Measurements from ENCODE around the gene TGM6. TPM values are rescaled to one million over a fixed set of nuclear protein-coding genes. Genes with fewer than 3 reads are reported as not detected.

The TGM6 gene
- total and polyA plus RNA-seq, 5 donors from 2014 or later = not detected

DNA sequence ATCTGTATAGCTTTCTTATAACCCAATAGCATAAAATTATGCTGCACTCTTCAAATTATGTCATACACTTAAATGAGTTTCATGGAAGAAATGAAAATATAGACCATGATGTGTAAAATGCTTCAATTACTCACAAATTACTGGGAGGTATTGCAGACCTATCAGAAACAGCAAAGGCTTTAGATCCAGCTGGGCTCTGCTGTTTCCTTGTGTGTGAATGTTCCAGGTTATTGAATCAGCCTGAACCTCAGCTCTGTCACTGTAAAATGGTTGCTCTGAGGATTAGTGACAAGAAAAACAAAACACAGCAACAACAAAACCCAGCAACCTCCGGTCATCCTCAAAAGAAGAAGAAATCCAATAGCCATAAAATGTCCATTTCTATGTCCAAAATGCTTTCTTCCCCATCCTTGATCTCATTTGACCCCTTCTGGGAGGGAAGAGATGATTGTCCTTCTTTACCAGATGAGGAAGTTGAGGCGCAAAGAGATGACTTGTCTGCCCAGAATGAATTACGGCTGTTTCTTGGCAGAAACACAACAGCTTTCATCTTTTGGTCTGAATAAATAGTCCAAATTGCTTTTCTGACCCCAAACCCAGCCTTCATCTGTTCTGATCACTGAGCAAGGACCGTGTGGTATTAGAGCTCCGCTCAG is 42.2 kb upstream of the TGM6 start:
- no peak overlapping the region for H3K4me3 ChIP-seq (ENCODE audit: low read depth, low read length)

GRCh38 chr20:2340136-2340535 is 40.6 kb upstream of the TGM6 start:
- Histone ChIP-seq H3K27ac (ENCODE audit: insufficient read depth, low read length, poor library complexity, severe bottlenecking) (no peak overlapping the region), H3K27me3 (ENCODE audit: control insufficient read depth, insufficient read depth, low read length) (no peaks in the 10 kb centered on the region), H3K36me3 (ENCODE audit: control insufficient read depth, insufficient read depth, low read length) (no peaks in the 10 kb centered on the region), H3K4me3 (ENCODE audit: low read depth, low read length) (no peak overlapping the region), H3K9me3 (ENCODE audit: control insufficient read depth in 2 of 2, low read length in 2 of 2) (no peaks in the 10 kb centered on the region), H3K4me1 (ENCODE audit: control insufficient read depth, insufficient read depth, low read length, poor library complexity, severe bottlenecking) (no peaks in the 10 kb centered on the region)
- no peaks in the 10 kb centered on the region for H3K9me3 Mint-ChIP-seq
- DNase-seq = no peak
- no peak overlapping the region for H3K27ac Mint-ChIP-seq
- no peak for ATAC-seq (ENCODE audit: low read depth in 2 of 2)
- no peaks in the 10 kb centered on the region for H3K4me1 Mint-ChIP-seq
- H3K4me3 Mint-ChIP-seq = no peak overlapping the region
- H3K36me3 Mint-ChIP-seq = no peaks in the 10 kb centered on the region
- peaks cover 7% of the 10 kb centered on the region for H3K27me3 Mint-ChIP-seq

More for the DNA sequence above, 42.2 kb upstream of the TGM6 start:
- Histone ChIP-seq H3K27ac (ENCODE audit: insufficient read depth, low read length, poor library complexity, severe bottlenecking) (no peak overlapping the region), H3K27me3 (ENCODE audit: control insufficient read depth, insufficient read depth, low read length) (no peaks in the 10 kb centered on the region), H3K9me3 (ENCODE audit: control insufficient read depth in 2 of 2, low read length in 2 of 2) (no peaks in the 10 kb centered on the region), H3K4me1 (ENCODE audit: control insufficient read depth, insufficient read depth, low read length, poor library complexity, severe bottlenecking) (no peaks in the 10 kb centered on the region), H3K36me3 (ENCODE audit: control insufficient read depth, insufficient read depth, low read length) (no peaks in the 10 kb centered on the region)
- Mint-ChIP-seq H3K4me3 (no peak overlapping the region), H3K9me3 (no peaks in the 10 kb centered on the region), H3K36me3 (no peaks in the 10 kb centered on the region), H3K27me3 (peaks cover 7% of the 10 kb centered on the region), H3K4me1 (no peaks in the 10 kb centered on the region), H3K27ac (no peak overlapping the region)
- ATAC-seq (ENCODE audit: low read depth in 2 of 2) (no peak), DNase-seq (no peak)

- no peaks in the 10 kb centered on the region for H3K36me3 Mint-ChIP-seq
- DNase-seq (no peak), ATAC-seq (ENCODE audit: low read depth in 2 of 2) (no peak)
- Histone ChIP-seq H3K27me3 (ENCODE audit: control insufficient read depth, insufficient read depth, low read length) (no peaks in the 10 kb centered on the region), H3K9me3 (ENCODE audit: control insufficient read depth in 2 of 2, low read length in 2 of 2) (no peaks in the 10 kb centered on the region), H3K27ac (ENCODE audit: insufficient read depth, low read length, poor library complexity, severe bottlenecking) (no peak overlapping the region), H3K36me3 (ENCODE audit: control insufficient read depth, insufficient read depth, low read length) (no peaks in the 10 kb centered on the region), H3K4me1 (ENCODE audit: control insufficient read depth, insufficient read depth, low read length, poor library complexity, severe bottlenecking) (no peaks in the 10 kb centered on the region), H3K4me3 (ENCODE audit: low read depth, low read length) (no peak overlapping the region)
- H3K4me1 Mint-ChIP-seq = no peaks in the 10 kb centered on the region
- H3K27ac Mint-ChIP-seq = no peak overlapping the region
- H3K27me3 Mint-ChIP-seq = peaks cover 7% of the 10 kb centered on the region
- no peaks in the 10 kb centered on the region for H3K9me3 Mint-ChIP-seq
- no peak overlapping the region for H3K4me3 Mint-ChIP-seq
Observed at GRCh38 chr20:2340823-2341222, 39.9 kb upstream of the TGM6 start.

- no peak overlapping the region for H3K27ac Mint-ChIP-seq
- H3K36me3 Mint-ChIP-seq = no peaks in the 10 kb centered on the region
- Histone ChIP-seq H3K36me3 (ENCODE audit: control insufficient read depth, insufficient read depth, low read length) (no peaks in the 10 kb centered on the region), H3K9me3 (ENCODE audit: control insufficient read depth in 2 of 2, low read length in 2 of 2) (no peaks in the 10 kb centered on the region), H3K27ac (ENCODE audit: insufficient read depth, low read length, poor library complexity, severe bottlenecking) (no peak overlapping the region), H3K27me3 (ENCODE audit: control insufficient read depth, insufficient read depth, low read length) (no peaks in the 10 kb centered on the region), H3K4me1 (ENCODE audit: control insufficient read depth, insufficient read depth, low read length, poor library complexity, severe bottlenecking) (no peaks in the 10 kb centered on the region), H3K4me3 (ENCODE audit: low read depth, low read length) (no peak overlapping the region)
- peaks cover 7% of the 10 kb centered on the region for H3K27me3 Mint-ChIP-seq
- H3K4me1 Mint-ChIP-seq = no peaks in the 10 kb centered on the region
- ATAC-seq (ENCODE audit: low read depth in 2 of 2) = no peak
- no peak for DNase-seq
- no peaks in the 10 kb centered on the region for H3K9me3 Mint-ChIP-seq
- H3K4me3 Mint-ChIP-seq = no peak overlapping the region
Observed at GRCh38 chr20:2341336-2341735, 39.4 kb upstream of the TGM6 start.

GRCh38 chr20:2342243-2342642 is 38.5 kb upstream of the TGM6 start:
- Histone ChIP-seq H3K27me3 (ENCODE audit: control insufficient read depth, insufficient read depth, low read length) (no peaks in the 10 kb centered on the region), H3K36me3 (ENCODE audit: control insufficient read depth, insufficient read depth, low read length) (no peaks in the 10 kb centered on the region), H3K9me3 (ENCODE audit: control insufficient read depth in 2 of 2, low read length in 2 of 2) (peaks cover 0 to 2% of the 10 kb centered on the region in 2 experiments), H3K27ac (ENCODE audit: insufficient read depth, low read length, poor library complexity, severe bottlenecking) (no peak overlapping the region), H3K4me3 (ENCODE audit: low read depth, low read length) (no peak overlapping the region), H3K4me1 (ENCODE audit: control insufficient read depth, insufficient read depth, low read length, poor library complexity, severe bottlenecking) (no peaks in the 10 kb centered on the region)
- peaks cover 7% of the 10 kb centered on the region for H3K27me3 Mint-ChIP-seq
- no peak overlapping the region for H3K4me3 Mint-ChIP-seq
- H3K36me3 Mint-ChIP-seq = no peaks in the 10 kb centered on the region
- H3K4me1 Mint-ChIP-seq = no peaks in the 10 kb centered on the region
- H3K9me3 Mint-ChIP-seq = no peaks in the 10 kb centered on the region
- ATAC-seq (ENCODE audit: low read depth in 2 of 2) (no peak), DNase-seq (no peak)
- no peak overlapping the region for H3K27ac Mint-ChIP-seq

DNA sequence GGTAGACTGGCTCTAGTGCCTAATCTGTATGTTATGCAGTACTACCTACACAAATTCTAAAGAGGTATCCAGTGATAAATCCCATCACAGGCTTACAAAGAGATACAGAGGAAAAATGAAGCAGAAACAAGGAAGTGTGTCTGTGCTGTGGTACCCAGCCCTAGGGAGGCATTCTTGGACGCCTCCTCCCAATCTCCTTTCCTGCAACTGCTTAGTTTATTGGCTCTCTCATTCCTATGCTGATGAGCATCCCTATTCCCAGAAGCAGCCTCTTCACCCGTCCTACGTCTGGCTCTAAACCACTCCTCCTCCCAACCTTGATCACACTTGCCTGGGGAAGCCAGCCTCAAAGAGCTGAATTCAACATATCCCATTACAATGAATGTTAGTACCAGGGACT is 34.5 kb upstream of the TGM6 start:
- no peaks in the 10 kb centered on the region for H3K36me3 Mint-ChIP-seq
- H3K4me1 Mint-ChIP-seq = no peaks in the 10 kb centered on the region
- DNase-seq = no peak

GRCh38 chr20:2348336-2348735 is 32.4 kb upstream of the TGM6 start:
- Histone ChIP-seq H3K27me3 (ENCODE audit: control insufficient read depth, insufficient read depth, low read length) (peaks cover 7% of the 10 kb centered on the region), H3K27ac (ENCODE audit: insufficient read depth, low read length, poor library complexity, severe bottlenecking) (no peak overlapping the region), H3K36me3 (ENCODE audit: control insufficient read depth, insufficient read depth, low read length) (no peaks in the 10 kb centered on the region), H3K4me1 (ENCODE audit: control insufficient read depth, insufficient read depth, low read length, poor library complexity, severe bottlenecking) (peaks cover 6% of the 10 kb centered on the region), H3K4me3 (ENCODE audit: low read depth, low read length) (no peak overlapping the region), H3K9me3 (ENCODE audit: control insufficient read depth in 2 of 2, low read length in 2 of 2) (peaks cover 0 to 7% of the 10 kb centered on the region in 2 experiments)
- H3K36me3 Mint-ChIP-seq = no peaks in the 10 kb centered on the region
- H3K4me3 Mint-ChIP-seq = no peak overlapping the region
- no peaks in the 10 kb centered on the region for H3K9me3 Mint-ChIP-seq
- H3K4me1 Mint-ChIP-seq = peaks cover 0 to 8% (median 3%) of the 10 kb centered on the region in 4 donors
- no peak overlapping the region for H3K27ac Mint-ChIP-seq
- DNase-seq (no peak), ATAC-seq (ENCODE audit: low read depth in 2 of 2) (no peak)
- H3K27me3 Mint-ChIP-seq = peaks cover 22% of the 10 kb centered on the region

More for the DNA sequence above, 34.5 kb upstream of the TGM6 start:
- Histone ChIP-seq H3K9me3 (ENCODE audit: control insufficient read depth in 2 of 2, low read length in 2 of 2) (peaks cover 0 to 7% of the 10 kb centered on the region in 2 experiments), H3K36me3 (ENCODE audit: control insufficient read depth, insufficient read depth, low read length) (no peaks in the 10 kb centered on the region), H3K4me1 (ENCODE audit: control insufficient read depth, insufficient read depth, low read length, poor library complexity, severe bottlenecking) (no peaks in the 10 kb centered on the region), H3K4me3 (ENCODE audit: low read depth, low read length) (no peak overlapping the region), H3K27me3 (ENCODE audit: control insufficient read depth, insufficient read depth, low read length) (peaks cover 3% of the 10 kb centered on the region), H3K27ac (ENCODE audit: insufficient read depth, low read length, poor library complexity, severe bottlenecking) (no peak overlapping the region)
- no peak overlapping the region for H3K27ac Mint-ChIP-seq
- H3K27me3 Mint-ChIP-seq = peaks cover 10% of the 10 kb centered on the region
- H3K9me3 Mint-ChIP-seq = no peaks in the 10 kb centered on the region
- no peak for ATAC-seq (ENCODE audit: low read depth in 2 of 2)
- H3K4me3 Mint-ChIP-seq = no peak overlapping the region

GRCh38 chr20:2349801-2350200 is 30.9 kb upstream of the TGM6 start:
- ATAC-seq (ENCODE audit: low read depth in 2 of 2) = no peak
- Mint-ChIP-seq H3K9me3 (peaks cover 0 to 2% (median 0%) of the 10 kb centered on the region in 7 donors), H3K4me3 (no peak overlapping the region), H3K27me3 (peaks cover 29% of the 10 kb centered on the region), H3K4me1 (peaks cover 0 to 8% (median 3%) of the 10 kb centered on the region in 4 donors), H3K36me3 (no peaks in the 10 kb centered on the region), H3K27ac (no peak overlapping the region)
- peaks cover 7% of the 10 kb centered on the region for H3K27me3 ChIP-seq (ENCODE audit: control insufficient read depth, insufficient read depth, low read length)
- H3K9me3 ChIP-seq (ENCODE audit: control insufficient read depth in 2 of 2, low read length in 2 of 2) = peaks cover 0 to 7% of the 10 kb centered on the region in 2 experiments
- H3K4me3 ChIP-seq (ENCODE audit: low read depth, low read length) = no peak overlapping the region
- no peaks in the 10 kb centered on the region for H3K36me3 ChIP-seq (ENCODE audit: control insufficient read depth, insufficient read depth, low read length)
- no peak overlapping the region for H3K27ac ChIP-seq (ENCODE audit: insufficient read depth, low read length, poor library complexity, severe bottlenecking)
- peaks cover 6% of the 10 kb centered on the region for H3K4me1 ChIP-seq (ENCODE audit: control insufficient read depth, insufficient read depth, low read length, poor library complexity, severe bottlenecking)
- DNase-seq = no peak

Measured in CD4-positive, CD25-positive, alpha-beta regulatory T cell (primary cell).